Endothelial cell of hepatic sinusoid (primary cell): Measurements from ENCODE around the gene TSPAN18.

Experiments used
- in situ Hi-C: cut with HindIII; loops from 2 replicates; pipeline ENCODE4 v1.10.0; 2017; ENCODE audit warnings: low sequenced_read_pairs

Gene TSPAN18

GRCh38 chr11:44962464-44962863 lies 235.7 kb downstream of the TSPAN18 start:
- in situ Hi-C loops, result no loop called here

DNA sequence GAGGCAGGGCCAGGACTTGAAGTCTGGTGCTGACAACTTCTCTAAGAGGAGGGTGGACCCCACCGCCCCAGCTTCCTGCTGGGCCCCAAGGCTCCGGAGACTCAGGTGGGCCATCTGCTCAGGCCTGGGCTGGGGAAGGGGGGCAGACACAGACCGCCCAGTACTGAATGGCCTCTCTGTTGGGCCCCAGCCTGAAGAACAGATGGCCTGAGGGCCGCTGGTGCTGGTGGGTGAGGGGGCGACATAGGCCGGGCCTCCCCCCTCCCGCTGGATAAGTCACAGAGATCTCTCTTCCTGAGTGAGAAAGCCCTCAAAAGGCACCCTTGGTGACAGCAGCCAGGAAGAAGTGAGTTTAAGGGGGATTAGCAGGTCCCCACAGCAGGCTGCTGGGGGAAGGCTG lies 236.4 kb downstream of the TSPAN18 start:
- in situ Hi-C loops, result no loop called here

DNA sequence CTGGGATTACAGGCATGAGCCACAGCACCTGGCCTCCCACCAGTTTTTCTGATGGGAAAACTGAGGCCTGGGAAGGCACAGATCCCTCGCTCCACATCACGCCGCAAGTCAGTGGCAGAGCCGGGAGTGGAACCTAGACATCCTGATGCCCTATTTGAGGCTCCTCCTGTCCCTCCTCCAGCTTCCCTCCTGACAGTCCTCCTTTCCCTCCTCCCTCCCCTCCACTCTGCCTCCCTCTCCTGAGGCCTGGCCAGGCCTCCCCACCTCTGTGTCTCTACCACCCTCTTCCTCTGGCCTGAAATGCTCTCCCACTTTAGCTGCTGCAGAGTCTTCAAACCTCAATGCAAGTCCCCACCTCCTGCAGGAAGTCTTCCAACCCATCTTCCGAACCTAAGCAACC lies 237.2 kb downstream of the TSPAN18 start:
- in situ Hi-C loops, result no loop called here

GRCh38 chr11:44964526-44965209 lies 237.9 kb downstream of the TSPAN18 start:
- in situ Hi-C loops, result no loop called here

DNA sequence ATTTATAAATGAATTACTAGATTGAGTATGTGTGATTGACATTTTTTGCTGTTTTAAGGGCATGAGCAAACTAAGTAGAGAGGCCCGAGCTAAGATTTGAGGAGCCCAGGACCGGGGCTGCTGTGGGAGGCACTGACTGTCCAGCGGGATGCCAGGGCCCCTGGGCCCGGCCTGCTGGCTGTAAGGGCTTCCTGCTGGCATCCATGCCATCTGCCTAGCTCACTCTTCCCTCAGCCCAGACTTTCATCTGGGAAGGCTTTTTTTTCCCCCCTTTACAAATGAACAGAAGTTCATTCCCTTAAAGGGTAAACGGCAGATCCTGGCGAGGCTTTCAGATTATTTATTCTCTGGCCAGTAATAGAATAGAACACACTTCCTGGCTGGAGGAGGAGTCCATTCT lies 239.9 kb downstream of the TSPAN18 start:
- in situ Hi-C loops, result no loop called here

GRCh38 chr11:44967930-44968496 lies 241.3 kb downstream of the TSPAN18 start:
- in situ Hi-C loops, result no loop called here

GRCh38 chr11:44968510-44968909 lies 241.7 kb downstream of the TSPAN18 start:
- in situ Hi-C loops, result no loop called here

GRCh38 chr11:44969651-44970252 lies 243.0 kb downstream of the TSPAN18 start:
- in situ Hi-C loops, result no loop called here

GRCh38 chr11:44970293-44970692 lies 243.5 kb downstream of the TSPAN18 start:
- in situ Hi-C loops, result no loop called here

DNA sequence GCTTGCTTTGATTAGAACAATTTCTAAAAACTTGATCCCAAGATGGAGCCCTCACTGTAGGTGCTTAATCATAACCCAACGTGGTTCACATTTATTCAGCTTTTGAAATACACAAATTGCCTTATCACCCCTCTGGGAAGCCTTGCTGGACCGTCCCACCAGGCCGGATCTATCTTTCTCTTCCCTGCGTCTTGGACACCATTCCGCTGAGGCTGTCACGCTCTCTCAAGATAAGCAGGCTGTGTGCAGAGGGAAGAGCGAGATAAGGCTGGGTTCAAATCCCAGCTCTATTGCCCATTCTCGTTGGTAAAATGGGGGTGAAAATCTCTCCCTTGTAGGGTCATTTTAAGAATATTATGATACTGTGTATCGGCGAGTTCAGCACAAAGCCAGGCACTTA lies 244.4 kb downstream of the TSPAN18 start:
- in situ Hi-C loops, result no loop called here

- in situ Hi-C loops, result no loop called here
Observed at GRCh38 chr11:44972746-44973435, 246.1 kb downstream of the TSPAN18 start.

DNA sequence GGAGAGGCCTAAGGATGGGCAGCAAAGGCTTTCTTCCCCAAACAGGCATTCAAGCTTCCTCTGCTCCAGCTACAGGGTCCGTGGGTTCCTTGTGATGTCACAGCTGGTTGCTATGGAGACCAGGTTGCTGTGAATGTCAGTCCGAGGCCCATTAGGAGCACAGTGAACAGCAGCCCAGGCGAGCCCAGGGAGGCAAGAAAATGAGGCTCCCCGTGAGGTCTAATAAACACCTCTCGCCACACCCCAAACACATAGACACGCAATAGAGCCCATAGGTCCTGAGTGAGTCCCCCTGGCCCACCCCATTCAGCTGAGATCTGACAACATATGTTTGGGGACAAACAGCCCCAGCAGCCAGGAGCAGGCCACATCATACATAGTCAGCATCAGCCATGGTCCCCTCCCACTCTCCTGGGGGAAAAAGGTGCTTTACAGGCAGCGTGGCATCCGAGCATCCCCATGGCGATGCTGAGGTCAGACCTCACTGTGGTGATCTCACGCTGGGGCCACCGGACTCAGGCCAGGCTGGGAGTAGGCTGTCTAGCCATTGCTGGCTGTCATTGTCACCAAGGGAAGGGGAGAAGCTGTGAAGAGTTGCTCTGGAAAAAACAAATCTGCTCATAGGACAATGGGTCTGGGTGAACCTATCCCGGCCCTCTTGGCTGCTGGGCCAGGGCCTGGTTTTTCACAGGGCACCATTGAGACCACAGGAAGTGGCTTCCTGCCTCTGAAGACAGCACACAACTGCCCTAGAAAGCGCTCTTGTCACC lies 247.1 kb downstream of the TSPAN18 start:
- in situ Hi-C loops, result no loop called here

GRCh38 chr11:44974402-44975000 lies 247.7 kb downstream of the TSPAN18 start:
- in situ Hi-C loops, result no loop called here

- in situ Hi-C loops, result no loop called here
Observed at GRCh38 chr11:44976576-44976975, 249.8 kb downstream of the TSPAN18 start.

- in situ Hi-C loops, result no loop called here
Observed at GRCh38 chr11:44977493-44977984, 250.8 kb downstream of the TSPAN18 start.

GRCh38 chr11:44978274-44978960 lies 251.7 kb downstream of the TSPAN18 start:
- in situ Hi-C loops, result no loop called here

DNA sequence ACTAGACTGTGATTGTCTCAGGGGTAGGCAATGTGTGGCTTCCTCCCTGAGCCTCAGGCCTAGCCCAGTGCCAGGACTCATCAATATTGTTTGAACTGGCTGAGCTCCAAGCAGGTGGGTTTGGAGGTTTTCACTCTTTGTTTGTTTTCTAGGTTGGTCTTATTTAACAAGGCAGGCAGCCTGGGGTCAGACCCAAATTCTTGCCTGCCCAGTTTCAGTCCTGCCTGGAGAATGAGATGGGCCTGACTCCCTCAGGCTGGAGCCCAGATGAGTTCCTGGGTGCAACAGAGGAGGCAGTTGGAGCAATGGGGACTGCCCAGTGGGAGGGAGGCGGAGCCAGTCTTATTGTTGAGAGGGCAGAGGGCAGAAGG lies 252.2 kb downstream of the TSPAN18 start:
- in situ Hi-C loops, result no loop called here

DNA sequence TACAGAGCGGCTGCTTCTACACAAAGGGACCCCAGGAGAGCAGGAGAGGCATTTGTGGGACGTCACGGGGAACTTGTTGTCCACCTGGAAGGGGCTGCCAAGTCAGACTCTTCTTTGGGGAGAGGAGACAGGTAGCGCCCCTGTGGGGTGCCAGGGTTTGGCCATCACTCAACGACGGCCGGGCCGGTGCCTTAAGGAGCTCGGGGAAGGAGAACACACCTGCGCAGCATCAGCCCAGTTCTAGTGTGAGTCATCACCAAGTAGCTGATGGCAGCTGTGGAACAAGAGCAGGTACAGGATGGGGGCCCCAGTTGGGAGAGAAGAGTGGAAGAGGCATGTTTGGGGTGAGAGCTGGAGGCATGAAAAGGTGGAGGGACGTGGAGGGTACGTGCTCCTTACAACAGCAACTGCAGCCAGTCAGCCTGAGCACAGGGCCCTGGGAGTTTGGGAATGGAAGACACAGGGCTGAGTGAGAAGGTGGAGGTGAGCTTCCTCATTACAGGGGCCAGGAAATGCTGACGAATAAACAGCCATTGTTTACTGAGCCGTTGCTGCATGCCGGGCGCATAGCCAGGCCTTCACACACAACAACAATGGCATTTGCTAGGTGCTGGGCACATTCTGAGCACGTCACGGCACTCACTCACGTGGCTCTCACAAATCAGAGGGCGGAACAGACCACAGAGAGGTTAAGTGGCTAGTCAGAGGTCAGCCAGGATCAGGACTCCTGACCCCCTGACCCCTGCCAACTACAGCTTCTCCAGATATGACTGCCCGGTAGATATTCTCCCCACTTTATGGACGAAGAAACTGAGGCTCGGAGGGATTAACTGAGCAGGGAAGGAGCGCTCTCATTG lies 253.0 kb downstream of the TSPAN18 start:
- in situ Hi-C loops, result no loop called here
